Sigmoid colon (tissue), 7 donors: Measurements from ENCODE around the gene AUTS2. TPM values are rescaled to one million over a fixed set of nuclear protein-coding genes. Genes with fewer than 3 reads are reported as not detected.

Experiments
- DNase-seq: peaks from one replicate; pipeline ENCODE4 v3.0.0-alpha.2; 2019
- H3K27ac ChIP-seq, 4 donors: fragments of 200-600 bp; sonication (generic); one replicate each; pipeline ENCODE4 v1.5.1; 2016 to 2019; ENCODE audit warnings: mild to moderate bottlenecking in 1 of 4
- H3K27me3 ChIP-seq, 3 donors: fragments of 200-600 bp; sonication (generic); one replicate each; pipeline ENCODE4 v1.5.1; 2019; ENCODE audit warnings: mild to moderate bottlenecking in 1 of 3
- H3K36me3 ChIP-seq, 4 donors: fragments of 200-600 bp; sonication (generic); one replicate each; pipeline ENCODE4 v1.5.1; 2016 to 2019
- H3K4me1 ChIP-seq, 4 donors: fragments of 200-600 bp; sonication (generic); one replicate each; pipeline ENCODE4 v1.5.1; 2017 to 2019
- H3K4me3 ChIP-seq, 4 donors: fragments of 200-600 bp; sonication (generic); one replicate each; pipeline ENCODE4 v1.5.1; 2017 to 2019; ENCODE audit warnings: mild to moderate bottlenecking in 2 of 4, moderate library complexity in 1 of 4
- H3K9me3 ChIP-seq, 4 donors: fragments of 200-600 bp in 3 of 4; sonication (generic) in 3 of 4; one replicate each; pipeline versions ENCODE4 v1.5.1 to v1.6.1; 2013 to 2019
- EP300 ChIP-seq, 4 donors: sonication (generic); formaldehyde crosslinking; IDR thresholded peaks; one replicate each; pipeline ENCODE4 v1.6.1; 2017; ENCODE audit warnings: antibody characterized with exemption in 4 of 4
- POLR2A ChIP-seq, 2 donors: fragments of 450-650 bp; IDR thresholded peaks; one replicate each; pipeline ENCODE4 v1.6.1; 2016; ENCODE audit warnings: antibody characterized with exemption in 2 of 2, mild to moderate bottlenecking in 2 of 2, moderate library complexity in 2 of 2
- POLR2AphosphoS5 ChIP-seq, 4 donors: sonication (generic); formaldehyde crosslinking; IDR thresholded peaks; one replicate each; pipeline ENCODE4 v1.6.1; 2017; ENCODE audit warnings: antibody characterized with exemption in 4 of 4
- WGBS, 2 donors: extraction: QIAGEN DNeasy Blood & Tissue Kit; methylation state at CpG; one replicate each; pipeline ENCODE4 v1.1.7; 2013; 5-methylcytosine and 5-hydroxymethylcytosine counted together
- intact Hi-C: fragments of 100-400 bp; cut with DNase I; formaldehyde crosslinking; loops from one replicate; pipeline ENCODE4 v1.15.1; 2023
- polyA plus RNA-seq, 3 donors: library from polyadenylated mRNA; stranded (reverse); fragments of 200-250 nt; gene quantifications; one replicate each; pipeline ENCODE4 v1.2.3, GENCODE V29; 2013
- total RNA-seq, 4 donors: library from RNA; depleted of rRNA; stranded (reverse); fragments of >200 nt; gene quantifications; one replicate each; pipeline ENCODE4 v1.1.0, GENCODE V29; 2016
- TF ChIP-seq, protein P1 (sequence below), 4 experiments: fragments of 450-650 bp in 3 of 4; fragments of 200-600 bp in 1 of 4; IDR thresholded peaks; one replicate each; pipeline ENCODE4 v1.5.1; 2016 to 2019; ENCODE audit warnings: antibody characterized with exemption in 4 of 4, mild to moderate bottlenecking in 3 of 4, moderate library complexity in 2 of 4
- donor health status: healthy with polysubstance abuse.
- donor health status: Bipolar disorder and iron deficiency.
- donor health status: healthy.

The AUTS2 gene
- total and polyA plus RNA-seq, 7 donors: 3.6 to 55.7 (median 25.5) TPM

DNA sequence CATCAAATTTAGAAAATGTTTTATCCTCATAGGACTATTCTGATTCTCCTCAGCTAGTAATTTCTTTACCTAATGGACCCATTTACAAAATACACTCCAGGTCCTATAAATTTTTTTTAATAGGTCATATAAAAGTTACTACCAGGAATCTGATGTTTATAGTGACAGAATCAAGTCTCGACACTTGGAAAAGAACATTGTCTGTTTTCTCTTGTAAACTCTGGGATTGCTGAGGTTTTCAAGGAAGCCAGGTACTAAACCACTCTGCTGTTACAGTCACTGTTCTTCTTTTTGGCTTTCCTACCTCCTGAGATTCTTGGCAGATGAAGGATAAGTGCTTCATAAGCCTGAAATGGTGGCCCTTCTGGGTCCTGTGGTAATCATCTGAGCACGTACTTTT is 493.1 kb downstream of the AUTS2 start:
- Histone ChIP-seq H3K4me3 (no peak overlapping the region), H3K27me3 (no peaks in the 10 kb centered on the region), H3K36me3 (no peaks in the 10 kb centered on the region), H3K4me1 (peaks cover 0 to 46% (median 39%) of the 10 kb centered on the region in 4 donors), H3K27ac (no peak overlapping the region), H3K9me3 (peaks cover 0 to 2% (median 0%) of the 10 kb centered on the region in 4 donors)
- intact Hi-C loops: no loop called here
- TF ChIP-seq, protein P1, sequence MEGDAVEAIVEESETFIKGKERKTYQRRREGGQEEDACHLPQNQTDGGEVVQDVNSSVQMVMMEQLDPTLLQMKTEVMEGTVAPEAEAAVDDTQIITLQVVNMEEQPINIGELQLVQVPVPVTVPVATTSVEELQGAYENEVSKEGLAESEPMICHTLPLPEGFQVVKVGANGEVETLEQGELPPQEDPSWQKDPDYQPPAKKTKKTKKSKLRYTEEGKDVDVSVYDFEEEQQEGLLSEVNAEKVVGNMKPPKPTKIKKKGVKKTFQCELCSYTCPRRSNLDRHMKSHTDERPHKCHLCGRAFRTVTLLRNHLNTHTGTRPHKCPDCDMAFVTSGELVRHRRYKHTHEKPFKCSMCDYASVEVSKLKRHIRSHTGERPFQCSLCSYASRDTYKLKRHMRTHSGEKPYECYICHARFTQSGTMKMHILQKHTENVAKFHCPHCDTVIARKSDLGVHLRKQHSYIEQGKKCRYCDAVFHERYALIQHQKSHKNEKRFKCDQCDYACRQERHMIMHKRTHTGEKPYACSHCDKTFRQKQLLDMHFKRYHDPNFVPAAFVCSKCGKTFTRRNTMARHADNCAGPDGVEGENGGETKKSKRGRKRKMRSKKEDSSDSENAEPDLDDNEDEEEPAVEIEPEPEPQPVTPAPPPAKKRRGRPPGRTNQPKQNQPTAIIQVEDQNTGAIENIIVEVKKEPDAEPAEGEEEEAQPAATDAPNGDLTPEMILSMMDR (IDR thresholded peaks at IDR 0.05): no peak
- 57 to 79% methylated on average over 2 of the region's 2 CpGs for WGBS, 2 donors
- DNase-seq: no peak

DNA sequence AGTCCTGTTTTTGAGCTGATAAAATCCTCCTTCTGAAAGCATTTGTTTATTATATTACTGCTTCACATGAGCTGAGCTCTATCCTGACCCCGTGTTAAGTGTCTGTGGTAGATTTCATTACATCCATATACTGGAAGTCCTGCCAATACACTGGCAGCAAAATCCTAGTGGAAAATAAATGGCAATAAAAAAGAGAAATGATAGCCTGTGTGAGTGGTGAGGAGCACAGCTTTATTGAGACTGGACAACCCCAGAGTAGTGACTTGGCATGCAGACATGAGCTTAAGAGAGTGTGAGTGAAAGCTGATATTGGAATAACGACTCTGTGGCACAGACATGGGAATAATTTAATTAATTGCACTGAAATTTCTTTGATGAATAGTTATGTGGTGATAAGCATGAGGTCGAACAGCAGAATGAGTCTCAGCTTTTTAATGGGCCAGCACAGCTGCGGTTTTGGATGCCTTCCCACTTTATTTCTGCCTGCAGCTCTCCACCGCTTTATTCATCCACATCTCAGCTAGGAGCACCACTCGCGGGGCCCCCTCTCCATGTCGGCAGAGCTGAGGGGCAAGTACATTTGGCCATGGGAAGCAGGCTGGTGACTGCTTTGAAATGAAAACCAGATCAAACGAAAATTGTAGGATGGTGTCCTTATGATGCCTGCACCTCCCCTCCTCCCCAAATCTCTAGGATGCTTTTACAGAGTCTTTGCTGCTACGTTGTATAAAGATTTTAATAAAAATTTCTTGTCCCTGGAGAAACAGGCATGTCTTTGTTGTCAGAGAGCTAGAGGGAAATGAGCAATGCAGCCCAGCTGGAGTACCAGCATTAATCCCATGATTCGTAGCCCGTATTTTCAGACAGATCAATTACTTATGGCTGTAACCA is 494.3 kb downstream of the AUTS2 start:
- TF ChIP-seq POLR2A (IDR thresholded peaks at IDR 0.05) (no peak), POLR2AphosphoS5 (IDR thresholded peaks at IDR 0.05) (no peak), EP300 (IDR thresholded peaks at IDR 0.05) (no peak)
- TF ChIP-seq, protein P1 (IDR thresholded peaks at IDR 0.05): no peak
- intact Hi-C loops: no loop called here
- Histone ChIP-seq H3K9me3 (no peaks in the 10 kb centered on the region), H3K27me3 (no peaks in the 10 kb centered on the region), H3K4me3 (no peak overlapping the region), H3K4me1 (peaks cover 0 to 51% (median 42%) of the 10 kb centered on the region in 4 donors), H3K36me3 (no peaks in the 10 kb centered on the region), H3K27ac (no peak overlapping the region)
- no peak for DNase-seq
- WGBS, 2 donors: 61 to 68% methylated on average over 12 of the region's 12 CpGs

DNA sequence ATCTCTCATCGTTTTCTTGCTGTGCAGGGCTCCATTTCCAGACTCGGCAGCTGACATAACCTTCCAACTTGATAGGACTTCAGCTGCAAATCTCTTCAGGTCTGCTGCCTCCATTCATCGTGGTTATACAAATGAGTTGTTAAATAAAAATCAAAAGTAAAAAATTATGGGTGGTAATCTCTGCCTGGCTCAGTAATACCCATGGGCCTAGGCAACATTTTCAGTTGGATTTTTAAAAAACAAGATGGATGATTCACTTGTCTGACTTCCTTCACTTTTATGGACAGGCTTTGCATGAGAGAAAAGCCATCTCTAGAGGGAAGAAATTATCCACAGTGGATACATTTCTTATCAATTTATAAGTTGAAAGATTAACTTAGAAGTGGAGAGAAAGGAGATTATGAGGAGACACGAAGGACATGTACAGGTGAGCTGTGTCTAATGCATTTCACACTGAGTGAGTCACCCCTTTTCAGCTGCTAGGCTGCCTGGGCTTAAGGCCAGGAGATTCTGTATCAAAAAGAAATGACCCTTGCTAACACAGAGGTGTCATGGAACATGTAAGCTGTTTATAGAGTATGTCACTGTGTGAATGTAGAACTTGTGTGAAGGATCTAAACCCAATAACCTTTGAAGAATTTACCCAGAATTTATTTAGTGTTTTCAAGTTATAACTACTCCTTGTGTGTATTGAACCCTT is 495.1 kb downstream of the AUTS2 start:
- H3K4me3 ChIP-seq: no peak overlapping the region
- DNase-seq: no peak
- TF ChIP-seq POLR2A (IDR thresholded peaks at IDR 0.05) (no peak), EP300 (IDR thresholded peaks at IDR 0.05) (no peak), POLR2AphosphoS5 (IDR thresholded peaks at IDR 0.05) (no peak)
- TF ChIP-seq, protein P1 (IDR thresholded peaks at IDR 0.05): no peak

DNA sequence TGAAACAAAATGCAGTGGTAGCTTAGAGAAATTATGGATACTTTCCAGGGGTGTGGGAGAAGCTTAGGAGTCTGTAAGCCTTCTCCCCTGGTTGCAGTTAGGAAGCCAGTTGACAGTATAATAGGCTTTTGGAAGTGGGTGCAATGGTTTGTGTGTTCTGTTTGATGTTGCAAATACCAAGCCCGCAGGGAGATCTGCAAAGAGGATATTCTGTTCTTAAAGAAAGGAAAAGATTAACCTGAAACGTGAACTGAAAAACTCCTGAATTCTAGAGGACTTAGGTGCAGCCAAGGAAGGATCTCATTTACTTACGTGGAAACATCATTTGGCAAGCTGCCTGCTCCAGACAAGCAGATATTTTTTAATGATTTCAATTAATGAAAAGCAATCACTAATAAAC is 496.6 kb downstream of the AUTS2 start:
- no peaks in the 10 kb centered on the region for H3K36me3 ChIP-seq
- no peak overlapping the region for H3K4me3 ChIP-seq
- intact Hi-C loops: no loop called here
- H3K9me3 ChIP-seq: no peaks in the 10 kb centered on the region
- H3K27me3 ChIP-seq: no peaks in the 10 kb centered on the region
- H3K4me1 ChIP-seq: peaks cover 0 to 71% (median 59%) of the 10 kb centered on the region in 4 donors
- no peak overlapping the region for H3K27ac ChIP-seq
- no peak for DNase-seq
- TF ChIP-seq, protein P1 (IDR thresholded peaks at IDR 0.05): no peak
- peak in 1 of 4 donors; percentile 8 for TF ChIP-seq POLR2AphosphoS5 (IDR thresholded peaks at IDR 0.05)
- 43 to 72% methylated on average over 3 of the region's 3 CpGs for whole genome bisulfite sequencing, 2 donors

More for the DNA sequence above, 495.1 kb downstream of the AUTS2 start:
- Histone ChIP-seq H3K27me3 (no peaks in the 10 kb centered on the region), H3K36me3 (no peaks in the 10 kb centered on the region), H3K4me1 (peaks cover 0 to 59% (median 50%) of the 10 kb centered on the region in 4 donors), H3K9me3 (no peaks in the 10 kb centered on the region), H3K27ac (no peak overlapping the region)
- intact Hi-C loops: no loop called here
- 69 to 82% methylated on average over 4 of the region's 4 CpGs for WGBS, 2 donors
